Erythroblast (primary cell): ENCODE data around the gene PPFIA2.

Experiments used
- GATA1 ChIP-seq: IDR thresholded peaks from 2 replicates; pipeline ENCODE4 v1.6.1; 2011; ENCODE audit warnings: low read depth, mild to moderate bottlenecking, control low read depth, low read length, moderate library complexity
- POLR2A ChIP-seq: IDR thresholded peaks from 2 replicates; pipeline ENCODE4 v1.6.1; 2011; ENCODE audit warnings: mild to moderate bottlenecking, low read length

DNA sequence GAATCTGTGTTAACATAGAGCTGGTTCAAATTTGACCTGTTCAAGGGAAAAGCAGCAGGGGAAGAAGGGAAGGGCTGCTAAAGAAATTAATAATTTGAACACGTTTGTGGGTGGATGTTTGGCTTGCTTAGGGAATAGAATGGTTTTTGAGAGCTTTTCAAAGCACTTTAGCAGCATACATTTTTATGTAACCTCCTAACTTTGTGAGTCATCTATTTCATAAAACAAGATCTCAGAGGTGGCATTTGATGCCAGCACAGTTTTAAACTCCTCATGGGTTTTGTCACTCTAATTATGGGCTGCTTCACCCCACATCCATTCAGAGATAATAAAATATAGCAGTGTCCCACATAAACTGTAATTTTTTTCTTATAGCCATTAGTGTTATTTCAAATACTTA, 537.5 kb downstream of the PPFIA2 start:
- TF ChIP-seq POLR2A (no peak), GATA1 (no peak)
